NCI-H2081 (cell line): ENCODE measurements around the gene ADAMTS2.

Experiments
- DNase-seq, 2 experiments: peaks; one replicate each; lab custom pipeline; 2025; lab: John Stamatoyannopoulos, UW

The ADAMTS2 gene

GRCh38 chr5:179232091-179232735 is 113.0 kb downstream of the ADAMTS2 start:
- no peak for DNase-seq

GRCh38 chr5:179231309-179231708 is 114.0 kb downstream of the ADAMTS2 start:
- no peak for DNase-seq

GRCh38 chr5:179230061-179230461 is 115.2 kb downstream of the ADAMTS2 start:
- no peak for DNase-seq

GRCh38 chr5:179229331-179229831 is 115.9 kb downstream of the ADAMTS2 start:
- no peak for DNase-seq

GRCh38 chr5:179228341-179229121 is 116.7 kb downstream of the ADAMTS2 start:
- no peak for DNase-seq

GRCh38 chr5:179227580-179228311 is 117.5 kb downstream of the ADAMTS2 start:
- no peak for DNase-seq

GRCh38 chr5:179227229-179227579 is 118.1 kb downstream of the ADAMTS2 start:
- no peak for DNase-seq

- DNase-seq = no peak
Measured at GRCh38 chr5:179226696-179227095, 118.6 kb downstream of the ADAMTS2 start.

- no peak for DNase-seq
Measured at GRCh38 chr5:179225387-179225786, 119.9 kb downstream of the ADAMTS2 start.

- DNase-seq = no peak
Measured at GRCh38 chr5:179224741-179225140, 120.5 kb downstream of the ADAMTS2 start.

GRCh38 chr5:179223961-179224360 is 121.3 kb downstream of the ADAMTS2 start:
- no peak for DNase-seq

- DNase-seq = no peak
Measured at GRCh38 chr5:179223528-179223927, 121.7 kb downstream of the ADAMTS2 start.

GRCh38 chr5:179222246-179223017 is 122.8 kb downstream of the ADAMTS2 start:
- DNase-seq = no peak

GRCh38 chr5:179221877-179222220 is 123.4 kb downstream of the ADAMTS2 start:
- DNase-seq = no peak

GRCh38 chr5:179221196-179221876 is 123.9 kb downstream of the ADAMTS2 start:
- DNase-seq = no peak

- no peak for DNase-seq
Measured at GRCh38 chr5:179220716-179221115, 124.5 kb downstream of the ADAMTS2 start.

- no peak for DNase-seq
Measured at GRCh38 chr5:179219661-179220620, 125.3 kb downstream of the ADAMTS2 start.

- DNase-seq = no peak
Measured at GRCh38 chr5:179218943-179219330, 126.3 kb downstream of the ADAMTS2 start.

- no peak for DNase-seq
Measured at GRCh38 chr5:179217956-179218942, 127.0 kb downstream of the ADAMTS2 start.
